Urinary bladder (tissue), 4 donors: ENCODE measurements around the gene CTTNBP2. TPM values are rescaled to one million over a fixed set of nuclear protein-coding genes. Genes with fewer than 3 reads are reported as not detected.

Source experiments
- DNase-seq: peaks from one replicate; pipeline ENCODE4 v3.0.0-alpha.2; 2015; ENCODE audit errors: extremely low spot score
- H3K27ac ChIP-seq: one replicate; pipeline ENCODE4 v1.5.1; 2013; ENCODE audit warnings: low read depth, mild to moderate bottlenecking, moderate library complexity
- H3K36me3 ChIP-seq: one replicate; pipeline ENCODE4 v1.6.1; 2013; ENCODE audit warnings: mild to moderate bottlenecking, moderate library complexity; ENCODE audit not compliant: insufficient read depth
- H3K4me1 ChIP-seq: one replicate; pipeline ENCODE4 v1.6.1; 2013; ENCODE audit warnings: mild to moderate bottlenecking, moderate library complexity; ENCODE audit not compliant: insufficient read depth
- H3K4me3 ChIP-seq: one replicate; pipeline ENCODE4 v1.5.1; 2013; ENCODE audit warnings: low read depth, low read length
- WGBS: extraction: QIAGEN DNeasy Blood & Tissue Kit; methylation state at CpG from one replicate; pipeline ENCODE4 v1.1.7; 2013; 5-methylcytosine and 5-hydroxymethylcytosine counted together
- polyA plus RNA-seq: library from polyadenylated mRNA; stranded (reverse); fragments of 200-250 nt; gene quantifications from one replicate; pipeline ENCODE4 v1.2.3, GENCODE V29; 2013
- total RNA-seq: library from RNA; depleted of rRNA; stranded (reverse); fragments of >200 nt; gene quantifications from one replicate; pipeline ENCODE4 v1.2.3, GENCODE V29; 2014
- donor health status: healthy with polysubstance abuse.
- donor health status: healthy.

The CTTNBP2 gene
- total and polyA plus RNA-seq, 2 donors, result 6.3 to 13.1 TPM

DNA sequence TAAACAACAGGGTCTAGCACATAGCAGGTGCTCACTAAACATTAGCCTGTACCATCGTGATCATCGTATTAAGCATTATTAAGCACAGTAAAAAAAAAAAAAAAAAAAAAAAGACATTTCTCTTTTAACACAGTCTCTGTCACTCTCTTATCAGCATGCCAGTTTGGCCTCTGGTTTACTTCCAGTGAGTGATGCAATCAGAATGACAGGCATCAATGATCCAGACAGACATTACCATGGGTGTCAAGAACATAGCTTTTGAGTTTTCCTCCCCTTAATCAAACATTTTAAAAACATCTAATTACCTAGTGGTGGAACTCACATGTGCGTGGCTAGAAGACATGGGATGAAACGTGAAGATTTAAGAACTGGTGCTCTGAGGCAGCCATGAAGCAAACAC, 115.8 kb downstream of the CTTNBP2 start:
- H3K36me3 ChIP-seq, result peaks cover 2% of the 10 kb centered on the region
- no peak for DNase-seq
- H3K4me3 ChIP-seq, result no peak overlapping the region
- WGBS, result 98% methylated on average over 4 of the region's 4 CpGs
- no peaks in the 10 kb centered on the region for H3K4me1 ChIP-seq
- H3K27ac ChIP-seq, result no peak overlapping the region

DNA sequence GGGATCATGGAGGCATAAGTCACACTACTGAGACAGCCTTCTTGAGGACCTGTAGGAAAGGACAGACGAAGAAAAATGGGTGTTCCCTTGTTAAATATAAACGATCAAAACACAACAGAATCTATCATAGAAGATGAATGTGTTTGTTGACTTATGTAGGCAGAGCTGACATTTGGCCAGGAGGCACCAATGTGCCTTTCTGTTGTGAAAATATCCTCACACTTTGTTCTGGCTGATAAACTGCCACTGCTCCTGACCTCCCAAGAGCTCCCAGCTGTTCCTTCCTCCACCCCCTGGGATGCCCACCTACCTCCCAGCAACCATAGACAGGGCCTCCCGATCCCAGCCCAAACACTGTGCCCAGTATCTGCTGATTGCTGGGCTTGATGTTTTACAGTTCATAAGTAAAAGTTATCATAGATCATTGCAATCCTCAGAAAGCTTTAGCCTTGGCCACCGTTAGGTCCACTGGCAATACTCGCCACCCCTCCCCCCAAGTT, 116.6 kb downstream of the CTTNBP2 start:
- no peak overlapping the region for H3K27ac ChIP-seq
- DNase-seq, result no peak
- WGBS, result 88% methylated on average over 5 of the region's 5 CpGs
- H3K4me1 ChIP-seq, result no peaks in the 10 kb centered on the region
- no peak overlapping the region for H3K4me3 ChIP-seq
- peaks cover 2% of the 10 kb centered on the region for H3K36me3 ChIP-seq

DNA sequence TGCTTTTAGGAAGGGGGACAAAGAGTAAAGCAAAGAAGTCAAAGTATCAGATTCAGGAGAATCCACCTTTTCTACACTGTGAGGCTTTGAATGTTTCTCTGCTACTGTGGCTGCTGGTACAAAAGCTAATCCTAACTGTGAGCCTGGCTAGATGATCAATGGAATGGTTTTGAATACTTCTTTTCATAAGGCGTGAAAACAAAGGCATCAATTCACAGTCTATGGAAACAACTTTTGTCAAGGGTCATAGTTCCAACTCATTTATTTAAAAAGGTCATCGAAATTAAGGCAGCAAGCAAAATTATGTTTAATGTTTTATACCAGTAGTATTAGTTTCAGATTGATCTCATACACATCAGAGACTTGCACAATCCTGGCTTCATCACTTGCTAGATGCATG, 118.1 kb downstream of the CTTNBP2 start:
- Histone ChIP-seq H3K27ac (no peak overlapping the region), H3K4me1 (no peaks in the 10 kb centered on the region), H3K4me3 (no peak overlapping the region), H3K36me3 (peaks cover 2% of the 10 kb centered on the region)
- WGBS, result 91% methylated on average over 2 of the region's 2 CpGs
- no peak for DNase-seq

DNA sequence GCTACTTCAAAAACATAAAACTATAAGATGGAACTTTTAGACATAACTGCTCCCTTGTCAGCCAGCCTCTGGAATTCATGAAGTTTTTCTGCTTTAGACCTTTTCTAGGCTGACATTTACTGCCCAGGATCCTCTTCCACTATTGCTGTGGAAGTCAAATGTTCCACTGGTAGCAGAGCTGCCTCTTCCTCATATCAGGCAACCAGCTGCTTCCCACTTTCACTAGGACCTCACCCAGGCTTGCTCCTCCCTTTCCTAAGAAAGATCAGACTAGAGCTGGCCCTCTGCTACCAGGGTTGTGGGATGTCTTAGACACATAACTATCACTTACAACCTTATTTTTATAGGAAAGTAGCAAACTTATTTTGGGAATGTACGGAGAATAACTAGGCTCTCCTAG, 121.5 kb downstream of the CTTNBP2 start:
- 82% methylated on average over 1 of the region's 1 CpG for WGBS
- DNase-seq, result no peak
- no peaks in the 10 kb centered on the region for H3K36me3 ChIP-seq
- H3K4me3 ChIP-seq, result no peak overlapping the region
- no peak overlapping the region for H3K27ac ChIP-seq
- H3K4me1 ChIP-seq, result no peaks in the 10 kb centered on the region

DNA sequence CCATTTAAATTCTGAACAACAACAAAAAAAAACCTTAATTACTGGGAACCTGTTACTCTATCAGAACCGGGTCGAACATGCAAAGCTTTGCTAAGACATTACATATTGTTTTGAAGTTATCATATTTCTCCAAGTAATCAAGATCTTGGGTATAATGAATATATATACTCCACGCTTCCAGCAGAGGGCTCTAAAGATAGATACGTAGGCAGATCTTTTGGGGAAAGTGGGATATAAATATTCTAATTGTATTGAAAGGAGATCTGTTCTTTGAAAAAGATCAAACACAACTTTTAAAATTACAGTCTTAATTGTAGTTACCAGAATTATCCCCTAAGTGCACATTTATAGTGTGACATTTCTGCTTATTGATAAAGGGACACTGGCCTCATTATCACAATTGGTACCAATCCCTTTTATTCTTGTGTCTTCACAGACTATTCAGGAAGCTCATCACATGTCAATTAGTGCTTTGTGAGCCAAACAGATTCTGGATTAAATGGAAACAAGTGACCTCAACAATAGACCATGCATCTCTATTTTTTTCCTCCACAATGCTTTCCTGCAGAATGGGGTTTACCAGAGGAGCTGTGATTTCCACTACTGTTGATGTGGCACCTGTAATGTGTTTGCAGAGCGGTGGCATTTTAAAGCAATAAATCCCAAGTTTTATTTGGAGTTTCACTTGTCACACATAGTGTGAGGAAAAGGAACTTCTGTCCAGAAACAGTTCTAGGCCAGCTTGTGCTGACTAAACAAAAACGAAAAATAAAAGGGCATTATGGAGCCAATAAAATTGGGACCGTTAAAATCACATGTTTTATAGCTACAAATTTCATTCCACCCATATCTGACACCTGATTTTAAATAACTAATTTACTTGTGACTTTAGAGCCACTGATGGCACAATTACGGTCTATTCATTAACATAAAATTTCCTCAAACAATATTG, 122.4 kb downstream of the CTTNBP2 start:
- H3K27ac ChIP-seq, result no peak overlapping the region
- H3K4me3 ChIP-seq, result no peak overlapping the region
- H3K4me1 ChIP-seq, result no peaks in the 10 kb centered on the region
- H3K36me3 ChIP-seq, result no peaks in the 10 kb centered on the region
- DNase-seq, result peak; percentile 13
- 44% methylated on average over 8 of the region's 8 CpGs for WGBS

DNA sequence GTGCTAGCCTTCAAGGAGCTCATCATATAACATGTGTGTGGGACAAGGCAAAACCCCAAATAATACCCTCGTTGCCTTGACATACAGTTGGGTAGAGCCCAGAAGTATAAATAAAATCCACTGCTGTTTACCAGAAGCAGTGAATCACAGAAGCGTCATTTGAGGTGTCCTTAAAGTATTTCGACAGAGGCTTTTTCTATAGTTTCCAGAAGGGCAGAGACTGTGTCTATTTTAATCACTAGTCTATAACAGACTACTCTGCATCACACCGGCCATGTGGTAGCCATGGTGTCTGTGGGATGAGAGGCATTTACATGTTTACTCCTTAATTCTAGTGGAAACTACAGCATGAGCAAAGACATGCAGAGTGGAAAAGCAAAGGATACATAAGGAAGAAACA, 131.3 kb downstream of the CTTNBP2 start:
- Histone ChIP-seq H3K27ac (no peak overlapping the region), H3K4me1 (no peaks in the 10 kb centered on the region), H3K36me3 (no peaks in the 10 kb centered on the region), H3K4me3 (no peak overlapping the region)
- 85% methylated on average over 4 of the region's 4 CpGs for WGBS
- no peak for DNase-seq

DNA sequence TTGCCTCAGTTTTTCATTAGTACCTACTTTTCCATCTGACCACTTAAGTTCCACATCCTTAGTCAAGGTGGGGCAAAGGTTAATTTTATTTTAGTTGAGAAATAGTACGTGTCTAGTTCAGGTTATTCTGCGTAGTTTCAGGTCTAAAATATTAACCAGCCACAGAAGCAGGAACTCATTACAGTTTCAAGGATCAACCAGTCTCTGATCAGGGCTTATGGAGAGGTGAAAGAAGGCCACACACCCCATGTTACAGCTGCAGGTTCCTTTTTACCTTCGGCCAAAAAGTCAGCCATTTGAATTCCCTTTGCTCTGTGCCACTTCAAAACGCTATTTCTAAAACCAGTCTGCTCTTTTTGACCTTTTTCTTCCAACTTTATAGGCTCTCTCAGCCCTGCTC, 134.2 kb downstream of the CTTNBP2 start:
- no peak overlapping the region for H3K4me3 ChIP-seq
- no peak for DNase-seq
- H3K36me3 ChIP-seq, result no peaks in the 10 kb centered on the region
- H3K4me1 ChIP-seq, result no peaks in the 10 kb centered on the region
- WGBS, result 77% methylated on average over 4 of the region's 4 CpGs
- H3K27ac ChIP-seq, result no peak overlapping the region

DNA sequence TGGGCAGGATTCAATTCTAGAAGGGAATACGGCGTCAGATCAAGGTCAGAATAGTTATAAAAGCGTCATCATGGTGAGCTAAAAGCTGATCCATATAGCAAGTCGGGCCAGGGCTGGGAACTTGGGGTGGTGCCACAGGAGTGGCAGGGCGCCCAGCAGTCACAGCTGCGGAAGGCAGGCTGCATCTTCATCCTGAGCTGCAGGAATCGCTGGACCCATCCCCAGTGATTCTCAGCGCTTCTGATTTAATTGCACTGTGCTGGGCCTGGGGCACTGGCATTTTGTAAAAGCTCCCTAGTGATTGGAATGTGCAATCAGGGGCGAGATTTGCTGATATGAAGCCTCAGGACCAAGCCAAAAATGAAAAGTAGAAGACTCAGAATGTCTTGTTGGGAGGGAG, 135.3 kb downstream of the CTTNBP2 start:
- 86% methylated on average over 9 of the region's 9 CpGs for WGBS
- DNase-seq, result no peak
- no peak overlapping the region for H3K4me3 ChIP-seq
- no peaks in the 10 kb centered on the region for H3K4me1 ChIP-seq
- no peaks in the 10 kb centered on the region for H3K36me3 ChIP-seq
- no peak overlapping the region for H3K27ac ChIP-seq

DNA sequence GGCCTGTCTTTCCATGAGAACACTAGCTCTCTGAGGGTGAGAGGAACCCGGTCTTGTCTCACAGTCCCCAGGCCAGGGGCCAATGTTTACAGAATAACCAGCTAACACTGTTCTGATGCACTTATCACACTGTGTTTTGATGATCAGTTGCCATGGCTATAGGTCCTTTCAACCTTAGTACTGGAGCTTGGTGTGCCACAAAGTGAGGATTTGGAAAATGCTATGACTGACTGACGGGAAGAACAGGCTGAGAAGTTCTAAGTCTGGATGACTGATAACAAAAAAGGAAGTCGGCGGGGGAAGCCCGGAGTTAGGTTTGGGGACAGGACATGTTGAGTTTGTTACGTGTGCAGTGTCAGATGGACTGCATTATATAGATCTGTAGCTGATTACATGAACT, 141.8 kb downstream of the CTTNBP2 start:
- H3K4me3 ChIP-seq, result no peak overlapping the region
- WGBS, result 47% methylated on average over 6 of the region's 6 CpGs
- no peaks in the 10 kb centered on the region for H3K4me1 ChIP-seq
- no peak for DNase-seq
- H3K27ac ChIP-seq, result no peak overlapping the region
- peaks cover 6% of the 10 kb centered on the region for H3K36me3 ChIP-seq

DNA sequence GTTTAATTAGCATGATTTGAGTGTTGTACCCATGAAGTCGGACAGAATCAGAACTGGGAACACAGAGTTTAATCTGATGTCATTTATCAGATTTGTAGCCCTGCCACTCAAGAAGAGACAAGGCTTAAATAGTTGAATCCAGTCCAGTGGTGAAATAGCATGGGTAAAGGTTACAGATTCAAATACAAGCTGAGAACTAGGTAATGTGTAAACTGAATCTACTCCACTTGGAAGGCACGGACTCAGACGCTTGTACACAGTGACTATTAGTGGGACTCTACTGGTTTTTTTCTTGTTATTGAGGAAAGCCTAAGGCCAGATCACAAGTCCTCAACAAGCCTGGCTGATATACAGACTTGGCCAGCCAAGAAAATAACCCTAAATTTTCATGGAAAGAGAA, 142.9 kb downstream of the CTTNBP2 start:
- Histone ChIP-seq H3K27ac (no peak overlapping the region), H3K4me1 (no peaks in the 10 kb centered on the region), H3K4me3 (no peak overlapping the region), H3K36me3 (peaks cover 6% of the 10 kb centered on the region)
- WGBS, result 88% methylated on average over 3 of the region's 3 CpGs
- DNase-seq, result no peak

DNA sequence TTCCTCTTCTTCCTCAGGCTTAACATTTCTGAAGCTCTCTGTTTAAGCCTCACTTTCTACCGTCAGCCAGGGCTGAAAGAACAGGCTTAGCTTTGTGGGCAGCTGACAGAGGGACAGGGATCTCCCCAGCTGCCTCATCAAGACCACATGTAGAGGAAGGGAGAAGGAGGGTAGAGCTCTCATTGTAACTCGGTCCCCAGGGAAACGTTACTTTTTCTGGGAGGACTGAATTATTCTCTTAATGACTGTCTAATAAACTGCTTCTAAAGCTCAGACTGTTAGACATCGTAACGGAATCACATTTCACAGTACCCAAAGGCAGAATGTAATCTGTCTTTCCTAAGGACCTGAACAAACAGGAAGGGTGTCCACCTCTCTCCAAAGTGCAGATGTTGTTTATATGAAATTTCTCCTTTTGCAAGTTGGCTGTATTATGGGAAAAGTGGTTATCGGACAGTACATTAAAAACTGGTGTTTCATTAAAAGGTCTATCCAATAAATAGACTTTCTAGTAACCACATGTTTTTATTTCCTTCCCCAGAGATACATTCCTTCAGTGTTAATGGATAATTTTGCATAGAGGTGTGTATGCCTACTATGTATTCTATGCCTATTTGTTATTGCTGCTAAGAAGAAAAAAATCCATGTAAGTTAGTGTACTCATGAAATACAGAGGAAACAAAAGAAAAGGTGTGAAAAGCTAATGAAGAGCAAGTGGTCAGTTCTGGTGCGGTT, 144.2 kb downstream of the CTTNBP2 start:
- H3K4me3 ChIP-seq, result no peak overlapping the region
- H3K36me3 ChIP-seq, result peaks cover 6% of the 10 kb centered on the region
- 52% methylated on average over 7 of the region's 7 CpGs for WGBS
- no peak for DNase-seq
- no peak overlapping the region for H3K27ac ChIP-seq
- no peaks in the 10 kb centered on the region for H3K4me1 ChIP-seq

DNA sequence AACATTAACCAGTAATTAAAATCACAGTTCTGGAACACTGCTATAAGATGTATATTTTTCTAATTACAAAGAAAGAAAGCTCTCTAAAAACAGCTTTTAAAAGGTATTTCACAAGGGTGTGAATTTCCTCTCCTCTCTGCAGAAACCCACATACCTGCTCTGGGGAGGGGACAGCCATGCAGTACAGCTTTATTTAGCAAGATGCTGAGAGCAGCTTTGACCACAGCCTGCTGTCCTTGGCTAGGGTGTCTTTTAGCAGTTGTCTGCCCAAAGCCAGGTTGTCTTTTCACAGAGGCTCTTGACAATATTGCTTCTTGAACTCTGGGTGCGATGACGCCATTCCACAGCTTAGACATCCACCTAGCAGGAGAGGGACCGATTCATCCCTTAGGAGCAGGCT, 148.3 kb downstream of the CTTNBP2 start:
- H3K27ac ChIP-seq, result no peak overlapping the region
- H3K36me3 ChIP-seq, result peaks cover 4% of the 10 kb centered on the region
- H3K4me1 ChIP-seq, result no peaks in the 10 kb centered on the region
- no peak for DNase-seq
- no peak overlapping the region for H3K4me3 ChIP-seq
- 96% methylated on average over 3 of the region's 3 CpGs for WGBS

DNA sequence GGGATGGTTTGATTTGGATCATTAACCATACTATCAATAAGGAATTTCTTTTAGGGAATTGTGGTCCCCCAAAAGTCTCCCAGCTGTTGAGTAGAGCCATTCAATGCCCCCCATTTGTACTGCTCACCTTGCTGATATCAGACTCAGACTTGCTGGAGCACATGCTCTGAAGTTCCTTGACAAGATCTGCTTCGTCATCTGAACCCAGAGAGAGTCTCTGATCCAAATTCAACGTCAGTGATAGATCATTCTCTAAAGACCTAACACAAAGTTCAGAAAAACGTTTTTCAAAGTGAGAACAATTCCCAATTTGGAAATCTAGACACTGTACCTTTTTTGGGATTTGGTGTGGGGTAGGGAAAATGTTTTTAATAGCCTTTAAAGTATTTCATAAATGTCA, 153.9 kb downstream of the CTTNBP2 start:
- H3K27ac ChIP-seq, result no peak overlapping the region
- WGBS, result 78% methylated on average over 3 of the region's 3 CpGs
- H3K4me3 ChIP-seq, result no peak overlapping the region
- H3K36me3 ChIP-seq, result no peaks in the 10 kb centered on the region
- no peaks in the 10 kb centered on the region for H3K4me1 ChIP-seq
- DNase-seq, result no peak
